ENCODE results near the gene PLEKHF1. TPM values are rescaled to one million over a fixed set of nuclear protein-coding genes. Genes with fewer than 3 reads are reported as not detected.

PLEKHF1 gene
- total and polyA plus RNA-seq, 2 of the 13 experiments (the other 11 are each of a cell fraction or from before 2014, with no cell fraction given), result 2.9 to 3.8 TPM

DNA sequence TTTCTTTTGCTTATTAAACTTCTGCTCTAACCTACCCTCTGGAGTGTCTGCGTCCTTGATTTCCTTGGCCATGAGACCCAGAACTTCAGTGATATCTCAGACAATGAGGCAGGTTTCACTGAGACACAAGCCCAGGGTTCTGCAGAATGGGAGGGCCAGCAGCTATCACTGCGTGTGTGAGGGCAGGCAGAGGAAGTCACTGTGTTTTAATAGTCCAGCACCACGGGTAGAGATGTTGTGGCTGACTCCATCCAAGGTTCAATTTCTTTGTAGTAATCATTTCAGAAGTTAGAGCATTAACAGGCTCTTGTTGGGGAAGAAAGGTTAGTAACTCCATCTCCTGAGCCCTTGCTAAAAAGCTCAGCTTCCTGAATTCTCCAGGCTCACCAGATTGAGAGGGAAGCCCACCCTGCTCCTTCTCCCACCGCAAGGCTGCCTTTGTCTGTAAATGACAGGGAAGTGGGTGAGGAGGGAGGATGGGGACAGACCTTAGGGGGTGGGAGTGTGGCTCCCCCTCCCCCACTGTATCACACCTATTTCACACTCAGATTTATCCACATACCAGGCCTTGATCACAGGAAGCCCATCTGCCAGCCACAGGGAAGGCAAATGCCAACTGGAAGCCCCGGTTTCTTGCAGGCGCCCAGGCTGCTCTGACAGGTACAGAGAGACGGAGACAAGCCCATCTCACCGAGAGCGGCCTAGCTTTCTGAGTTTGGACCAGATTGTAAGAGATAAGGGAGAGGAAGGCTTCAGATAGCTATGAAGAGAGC, 47.7 kb downstream of the PLEKHF1 start:
- peak overlapping the region; percentile 20 for H3K27ac ChIP-seq (ENCODE audit: extremely low read length, insufficient read depth, low read length)
- TF ChIP-seq LCORL (IDR thresholded peaks at IDR 0.05) (no peak), LCORL (CRISPR knock-in tag; IDR thresholded peaks at IDR 0.05) (no peak), ATRX (CRISPR knock-in tag; IDR thresholded peaks at IDR 0.05; ENCODE audit: borderline replicate concordance) (no peak), GTF2F1 (IDR thresholded peaks at IDR 0.05; ENCODE audit: low read length) (no peak), ZNF44 (CRISPR knock-in tag; IDR thresholded peaks at IDR 0.05) (no peak), ZNF292 (CRISPR knock-in tag; IDR thresholded peaks at IDR 0.05; ENCODE audit: borderline replicate concordance, low read depth) (no peak), RFXANK (CRISPR knock-in tag; IDR thresholded peaks at IDR 0.05) (no peak), ZNF547 (CRISPR knock-in tag; IDR thresholded peaks at IDR 0.05) (no peak), CBX5 (CRISPR knock-in tag; IDR thresholded peaks at IDR 0.05; ENCODE audit: borderline replicate concordance) (no peak), NFRKB (IDR thresholded peaks at IDR 0.05) (no peak)
- TF ChIP-seq, protein P1, sequence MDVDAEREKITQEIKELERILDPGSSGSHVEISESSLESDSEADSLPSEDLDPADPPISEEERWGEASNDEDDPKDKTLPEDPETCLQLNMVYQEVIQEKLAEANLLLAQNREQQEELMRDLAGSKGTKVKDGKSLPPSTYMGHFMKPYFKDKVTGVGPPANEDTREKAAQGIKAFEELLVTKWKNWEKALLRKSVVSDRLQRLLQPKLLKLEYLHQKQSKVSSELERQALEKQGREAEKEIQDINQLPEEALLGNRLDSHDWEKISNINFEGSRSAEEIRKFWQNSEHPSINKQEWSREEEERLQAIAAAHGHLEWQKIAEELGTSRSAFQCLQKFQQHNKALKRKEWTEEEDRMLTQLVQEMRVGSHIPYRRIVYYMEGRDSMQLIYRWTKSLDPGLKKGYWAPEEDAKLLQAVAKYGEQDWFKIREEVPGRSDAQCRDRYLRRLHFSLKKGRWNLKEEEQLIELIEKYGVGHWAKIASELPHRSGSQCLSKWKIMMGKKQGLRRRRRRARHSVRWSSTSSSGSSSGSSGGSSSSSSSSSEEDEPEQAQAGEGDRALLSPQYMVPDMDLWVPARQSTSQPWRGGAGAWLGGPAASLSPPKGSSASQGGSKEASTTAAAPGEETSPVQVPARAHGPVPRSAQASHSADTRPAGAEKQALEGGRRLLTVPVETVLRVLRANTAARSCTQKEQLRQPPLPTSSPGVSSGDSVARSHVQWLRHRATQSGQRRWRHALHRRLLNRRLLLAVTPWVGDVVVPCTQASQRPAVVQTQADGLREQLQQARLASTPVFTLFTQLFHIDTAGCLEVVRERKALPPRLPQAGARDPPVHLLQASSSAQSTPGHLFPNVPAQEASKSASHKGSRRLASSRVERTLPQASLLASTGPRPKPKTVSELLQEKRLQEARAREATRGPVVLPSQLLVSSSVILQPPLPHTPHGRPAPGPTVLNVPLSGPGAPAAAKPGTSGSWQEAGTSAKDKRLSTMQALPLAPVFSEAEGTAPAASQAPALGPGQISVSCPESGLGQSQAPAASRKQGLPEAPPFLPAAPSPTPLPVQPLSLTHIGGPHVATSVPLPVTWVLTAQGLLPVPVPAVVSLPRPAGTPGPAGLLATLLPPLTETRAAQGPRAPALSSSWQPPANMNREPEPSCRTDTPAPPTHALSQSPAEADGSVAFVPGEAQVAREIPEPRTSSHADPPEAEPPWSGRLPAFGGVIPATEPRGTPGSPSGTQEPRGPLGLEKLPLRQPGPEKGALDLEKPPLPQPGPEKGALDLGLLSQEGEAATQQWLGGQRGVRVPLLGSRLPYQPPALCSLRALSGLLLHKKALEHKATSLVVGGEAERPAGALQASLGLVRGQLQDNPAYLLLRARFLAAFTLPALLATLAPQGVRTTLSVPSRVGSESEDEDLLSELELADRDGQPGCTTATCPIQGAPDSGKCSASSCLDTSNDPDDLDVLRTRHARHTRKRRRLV (CRISPR knock-in tag; IDR thresholded peaks at IDR 0.05), result no peak
- TF ChIP-seq, protein P2, sequence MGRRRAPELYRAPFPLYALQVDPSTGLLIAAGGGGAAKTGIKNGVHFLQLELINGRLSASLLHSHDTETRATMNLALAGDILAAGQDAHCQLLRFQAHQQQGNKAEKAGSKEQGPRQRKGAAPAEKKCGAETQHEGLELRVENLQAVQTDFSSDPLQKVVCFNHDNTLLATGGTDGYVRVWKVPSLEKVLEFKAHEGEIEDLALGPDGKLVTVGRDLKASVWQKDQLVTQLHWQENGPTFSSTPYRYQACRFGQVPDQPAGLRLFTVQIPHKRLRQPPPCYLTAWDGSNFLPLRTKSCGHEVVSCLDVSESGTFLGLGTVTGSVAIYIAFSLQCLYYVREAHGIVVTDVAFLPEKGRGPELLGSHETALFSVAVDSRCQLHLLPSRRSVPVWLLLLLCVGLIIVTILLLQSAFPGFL (CRISPR knock-in tag; IDR thresholded peaks at IDR 0.05), result no peak
- TF ChIP-seq, protein P3, sequence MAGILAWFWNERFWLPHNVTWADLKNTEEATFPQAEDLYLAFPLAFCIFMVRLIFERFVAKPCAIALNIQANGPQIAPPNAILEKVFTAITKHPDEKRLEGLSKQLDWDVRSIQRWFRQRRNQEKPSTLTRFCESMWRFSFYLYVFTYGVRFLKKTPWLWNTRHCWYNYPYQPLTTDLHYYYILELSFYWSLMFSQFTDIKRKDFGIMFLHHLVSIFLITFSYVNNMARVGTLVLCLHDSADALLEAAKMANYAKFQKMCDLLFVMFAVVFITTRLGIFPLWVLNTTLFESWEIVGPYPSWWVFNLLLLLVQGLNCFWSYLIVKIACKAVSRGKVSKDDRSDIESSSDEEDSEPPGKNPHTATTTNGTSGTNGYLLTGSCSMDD (CRISPR knock-in tag; IDR thresholded peaks at IDR 0.05), result no peak
- TF ChIP-seq, protein P4, sequence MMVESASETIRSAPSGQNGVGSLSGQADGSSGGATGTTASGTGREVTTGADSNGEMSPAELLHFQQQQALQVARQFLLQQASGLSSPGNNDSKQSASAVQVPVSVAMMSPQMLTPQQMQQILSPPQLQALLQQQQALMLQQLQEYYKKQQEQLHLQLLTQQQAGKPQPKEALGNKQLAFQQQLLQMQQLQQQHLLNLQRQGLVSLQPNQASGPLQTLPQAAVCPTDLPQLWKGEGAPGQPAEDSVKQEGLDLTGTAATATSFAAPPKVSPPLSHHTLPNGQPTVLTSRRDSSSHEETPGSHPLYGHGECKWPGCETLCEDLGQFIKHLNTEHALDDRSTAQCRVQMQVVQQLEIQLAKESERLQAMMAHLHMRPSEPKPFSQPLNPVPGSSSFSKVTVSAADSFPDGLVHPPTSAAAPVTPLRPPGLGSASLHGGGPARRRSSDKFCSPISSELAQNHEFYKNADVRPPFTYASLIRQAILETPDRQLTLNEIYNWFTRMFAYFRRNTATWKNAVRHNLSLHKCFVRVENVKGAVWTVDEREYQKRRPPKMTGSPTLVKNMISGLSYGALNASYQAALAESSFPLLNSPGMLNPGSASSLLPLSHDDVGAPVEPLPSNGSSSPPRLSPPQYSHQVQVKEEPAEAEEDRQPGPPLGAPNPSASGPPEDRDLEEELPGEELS (CRISPR knock-in tag; IDR thresholded peaks at IDR 0.05), result no peak
- peaks cover 76% of the 10 kb centered on the region for H3K4me1 ChIP-seq (ENCODE audit: insufficient read depth, low read length)
- BruUV-seq (replicated peaks), result no TSS peak
- no peak overlapping the region for H2AFZ ChIP-seq (ENCODE audit: low read length)
- H3K4me2 ChIP-seq (ENCODE audit: low read depth, low read length), result 0 out of 2 replicates have a peak overlapping the region, but pooled peaks have one; percentile 75
- H3K9ac ChIP-seq (ENCODE audit: insufficient read depth, low read depth, low read length), result no peak overlapping the region
- no peak for ATAC-seq
- no peaks in the 10 kb centered on the region for H3K36me3 ChIP-seq (replicated peaks in 1 of 2; ENCODE audit: control insufficient read depth in 1 of 2, insufficient read depth in 2 of 2, low read length in 2 of 2)
- H3K27me3 ChIP-seq (ENCODE audit: control insufficient read depth in 1 of 2, insufficient read depth in 2 of 2, low read length in 2 of 2), result no peaks in the 10 kb centered on the region; a peak in 1 of 5 replicates
- no peak for DNase-seq (ENCODE audit: low spot score)
- H4K20me1 ChIP-seq (ENCODE audit: insufficient read depth, low read length), result no peaks in the 10 kb centered on the region
- FAIRE-seq, result no peak
- intact Hi-C loops (cut with micrococcal nuclease; ENCODE audit: unreplicated experiment), result no loop called here
- H3K9me3 ChIP-seq (ENCODE audit: low read length), result no peaks in the 10 kb centered on the region
- ChIA-PET CTCF (ENCODE audit: low intra/inter-chr PET ratio, low total read pairs) (no interaction called here), POLR2A (interaction anchor here (1.5 to 5.2 kb wide), 2 partner anchors 47 to 107 kb away, joined by 5 to 44 read pairs; partner anchors contain the start of genes PLEKHF1 and POP4)
- in situ Hi-C loops (cut with HindIII; ENCODE audit: extremely low pct_ligation_motif_present, low pct_unique_long_range_greater_than_20kb), result no loop called here
- WGBS (ENCODE audit: low lambda C conversion rate), result 81% methylated on average over 9 of the region's 9 CpGs
- peaks cover 9% of the 10 kb centered on the region for H3K79me2 ChIP-seq (ENCODE audit: insufficient read depth, low read length)
- H3K4me3 ChIP-seq (replicated peaks in 1 of 3; ENCODE audit: insufficient read depth in 1 of 3, low read depth in 2 of 3, low read length in 3 of 3), result no peak overlapping the region
